CD4-positive, alpha-beta T cell (primary cell): ENCODE measurements around the gene SLX4. TPM values are rescaled to one million over a fixed set of nuclear protein-coding genes. Genes with fewer than 3 reads are reported as not detected.

Source experiments
- ATAC-seq: fragments of 200-7000 bp; cut with Tn5 transposase; one replicate; pipeline ENCODE4 v1.10.0; 2022; ENCODE audit warnings: mild to moderate bottlenecking; ENCODE audit not compliant: poor library complexity
- CTCF ChIA-PET: fragments of 350-600 bp; sonication (Branson Sonifier 250); formaldehyde crosslinking; loops from one replicate; lab custom pipeline; 2021; ENCODE audit warnings: antibody characterized with exemption, inconsistent platforms; lab: Charles Lee
- POLR2A ChIA-PET: fragments of 350-600 bp; sonication (Branson Sonifier 250); formaldehyde crosslinking; loops from one replicate; lab custom pipeline; 2021; ENCODE audit warnings: antibody characterized with exemption, inconsistent platforms; lab: Charles Lee
- DNase-seq, 14 experiments: peaks; one replicate each; pipeline ENCODE4 v3.0.0-alpha.2; 2013 to 2020; ENCODE audit warnings: mixed read lengths in 2 of 14
- H3K27ac ChIP-seq, 2 donors: one replicate each; pipeline versions ENCODE4 v1.5.1 to v1.7.0; 2013; ENCODE audit warnings: low read length in 2 of 2, low read depth in 1 of 2, mild to moderate bottlenecking in 1 of 2
- H3K27me3 ChIP-seq, 2 experiments: 1 replicate in 1 of 2; 2 replicates in 1 of 2; pipeline versions ENCODE4 v1.6.1 to v1.7.0; 2013; ENCODE audit warnings: low read length in 2 of 2, control low read depth in 1 of 2, mild to moderate bottlenecking in 1 of 2, moderate library complexity in 1 of 2; ENCODE audit not compliant: insufficient read depth in 2 of 2, control insufficient read depth in 1 of 2
- H3K36me3 ChIP-seq: one replicate; pipeline ENCODE4 v1.6.1; 2013; ENCODE audit warnings: low read length, control low read depth; ENCODE audit not compliant: insufficient read depth
- H3K4me1 ChIP-seq: one replicate; pipeline ENCODE4 v1.6.1; 2013; ENCODE audit warnings: low read length, control low read depth; ENCODE audit not compliant: insufficient read depth
- H3K4me3 ChIP-seq: one replicate; pipeline ENCODE4 v1.5.1; 2013; ENCODE audit warnings: mild to moderate bottlenecking, low read length, moderate library complexity
- H3K9me3 ChIP-seq, 2 experiments: 1 replicate in 1 of 2; 2 replicates in 1 of 2; pipeline versions ENCODE4 v1.6.1 to v1.7.0; 2013; ENCODE audit warnings: low read length in 2 of 2, mild to moderate bottlenecking in 2 of 2, control low read depth in 1 of 2, moderate library complexity in 1 of 2; ENCODE audit not compliant: control insufficient read depth in 1 of 2, insufficient read depth in 1 of 2
- H3K27ac Mint-ChIP-seq: one replicate; pipeline ENCODE4 v1.8.0; 2020; ENCODE audit warnings: mixed read lengths
- H3K27me3 Mint-ChIP-seq: one replicate; pipeline ENCODE4 v1.8.0; 2021; ENCODE audit warnings: mixed read lengths
- H3K36me3 Mint-ChIP-seq: one replicate; pipeline ENCODE4 v1.8.0; 2021; ENCODE audit warnings: low read depth, mixed read lengths
- H3K4me1 Mint-ChIP-seq: one replicate; pipeline ENCODE4 v1.8.0; 2021; ENCODE audit warnings: low read depth, mixed read lengths
- H3K4me3 Mint-ChIP-seq: one replicate; pipeline ENCODE4 v1.8.0; 2020; ENCODE audit warnings: mild to moderate bottlenecking, mixed read lengths
- H3K9me3 Mint-ChIP-seq: one replicate; pipeline ENCODE4 v1.8.0; 2020; ENCODE audit warnings: mixed read lengths
- CTCF ChIP-seq: fragments of 200-600 bp; IDR thresholded peaks from one replicate; pipeline ENCODE4 v1.8.0; 2022; ENCODE audit warnings: antibody characterized with exemption, mild to moderate bottlenecking
- intact Hi-C, 2 experiments: fragments of 100-400 bp; cut with DNase I in 1 of 2; cut with micrococcal nuclease in 1 of 2; formaldehyde crosslinking; loops; one replicate each; pipeline versions ENCODE4 v1.15.1 to v1.9.0; 2023 to 2025; cut with DNase I, micrococcal nuclease
- total RNA-seq, 174 experiments: library from RNA in 2 of 174; stranded (reverse) in 2 of 174; gene quantifications; one replicate each; pipeline ENCODE4 v1.2.3 and lab custom pipeline; 2021 to 2026

Gene SLX4
- total RNA-seq, 2 experiments from 2014 or later: 5.1 to 5.2 TPM

- H3K4me3 Mint-ChIP-seq: no peak overlapping the region
- H3K4me1 Mint-ChIP-seq: no peaks in the 10 kb centered on the region
- peaks cover 16% of the 10 kb centered on the region for H3K36me3 Mint-ChIP-seq
- ATAC-seq (no peak), DNase-seq (no peak)
- H3K27me3 ChIP-seq: no peaks in the 10 kb centered on the region
- H3K36me3 ChIP-seq: peaks cover 8% of the 10 kb centered on the region
- H3K9me3 ChIP-seq: no peaks in the 10 kb centered on the region
- H3K27me3 Mint-ChIP-seq: no peaks in the 10 kb centered on the region
- ChIA-PET POLR2A (interaction anchor here (0.6 kb wide), 1 partner anchor 51 kb away, joined by 3 read pairs; no protein-coding TSS in a partner anchor), CTCF (no interaction called here)
- intact Hi-C loops: no loop called here
- no peaks in the 10 kb centered on the region for H3K9me3 Mint-ChIP-seq
- H3K27ac ChIP-seq: no peak overlapping the region
- H3K27ac Mint-ChIP-seq: no peak overlapping the region
- no peak overlapping the region for H3K4me3 ChIP-seq
- TF ChIP-seq CTCF: no peak
- H3K4me1 ChIP-seq: no peaks in the 10 kb centered on the region
Measured at GRCh38 chr16:3591991-3592390, 19.4 kb downstream of the SLX4 start.

GRCh38 chr16:3591436-3591803, 20.0 kb downstream of the SLX4 start:
- ChIA-PET POLR2A (interaction anchor here (0.6 kb wide), 1 partner anchor 50 kb away, joined by 3 read pairs; no protein-coding TSS in a partner anchor), CTCF (no interaction called here)
- no peak overlapping the region for H3K27ac Mint-ChIP-seq
- no peak overlapping the region for H3K4me3 Mint-ChIP-seq
- H3K9me3 Mint-ChIP-seq: no peaks in the 10 kb centered on the region
- Histone ChIP-seq H3K9me3 (no peaks in the 10 kb centered on the region), H3K27me3 (no peaks in the 10 kb centered on the region), H3K36me3 (peaks cover 8% of the 10 kb centered on the region), H3K4me1 (no peaks in the 10 kb centered on the region), H3K4me3 (no peak overlapping the region), H3K27ac (no peak overlapping the region)
- H3K27me3 Mint-ChIP-seq: no peaks in the 10 kb centered on the region
- intact Hi-C loops: no loop called here
- no peak for TF ChIP-seq CTCF
- ATAC-seq (no peak), DNase-seq (no peak)
- H3K36me3 Mint-ChIP-seq: peaks cover 16% of the 10 kb centered on the region
- H3K4me1 Mint-ChIP-seq: no peaks in the 10 kb centered on the region

GRCh38 chr16:3590736-3591435, 20.5 kb downstream of the SLX4 start:
- Histone ChIP-seq H3K4me3 (no peak overlapping the region), H3K9me3 (no peaks in the 10 kb centered on the region), H3K36me3 (peaks cover 8% of the 10 kb centered on the region), H3K27me3 (no peaks in the 10 kb centered on the region), H3K4me1 (no peaks in the 10 kb centered on the region), H3K27ac (no peak overlapping the region)
- Mint-ChIP-seq H3K4me1 (no peaks in the 10 kb centered on the region), H3K36me3 (peaks cover 16% of the 10 kb centered on the region), H3K27ac (no peak overlapping the region), H3K9me3 (no peaks in the 10 kb centered on the region), H3K27me3 (no peaks in the 10 kb centered on the region), H3K4me3 (no peak overlapping the region)
- DNase-seq (no peak), ATAC-seq (no peak)
- CTCF ChIA-PET: no interaction called here
- intact Hi-C loops: no loop called here
- POLR2A ChIA-PET: no interaction called here
- TF ChIP-seq CTCF: no peak
